ENCODE data around the gene SERPINB7.

The SERPINB7 gene

DNA sequence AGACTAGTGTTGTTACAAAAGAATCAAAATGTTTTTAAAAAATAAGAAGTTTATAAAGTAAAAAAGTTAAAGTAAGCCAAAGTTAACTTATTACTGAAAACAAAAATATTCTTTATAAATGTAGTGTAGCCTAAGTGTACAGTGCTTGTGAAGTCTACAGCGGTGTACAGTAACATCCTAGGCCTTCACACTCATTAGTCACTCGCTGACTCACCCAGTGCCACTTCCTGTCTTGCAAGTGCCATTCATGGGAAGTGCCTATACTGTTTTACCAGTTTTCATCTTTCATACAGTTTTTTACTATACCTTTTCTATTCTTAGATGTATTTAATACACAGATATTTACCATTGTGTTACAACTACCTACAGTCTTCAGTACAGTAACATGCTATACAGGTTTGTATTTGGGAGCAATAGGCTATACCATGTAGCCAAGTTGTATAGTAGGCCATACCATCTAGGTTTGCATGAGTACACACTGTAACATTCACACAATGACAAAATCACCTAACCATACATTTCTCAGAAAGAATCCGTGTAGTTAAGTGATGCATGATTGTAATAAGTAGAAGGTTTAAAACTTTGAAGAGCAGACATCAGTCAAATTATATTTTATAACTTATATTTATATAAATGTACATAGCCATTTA lies 13.4 kb downstream of the SERPINB7 start:
- peak; percentile 91 for DNase-seq (ENCODE audit: low spot score)

DNA sequence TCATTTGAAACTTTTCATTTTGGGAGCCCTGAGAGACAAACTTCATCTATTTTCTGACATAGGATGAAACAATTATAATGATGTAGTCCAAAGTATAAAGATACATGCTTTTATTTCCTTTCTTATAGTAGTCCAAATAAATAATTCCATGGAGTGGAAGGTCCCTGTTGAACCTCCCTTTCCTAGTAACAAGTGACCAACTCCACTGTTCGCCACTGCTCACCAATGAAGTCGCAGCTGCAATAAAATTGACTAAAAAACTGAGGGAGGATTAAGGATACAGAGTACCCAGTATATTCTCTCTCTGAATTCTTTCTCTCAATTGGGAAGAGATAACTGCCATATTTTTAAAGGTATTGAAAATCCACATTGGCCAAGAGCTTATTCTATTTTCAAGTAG lies 14.1 kb downstream of the SERPINB7 start:
- DNase-seq (ENCODE audit: low spot score), result no peak

DNA sequence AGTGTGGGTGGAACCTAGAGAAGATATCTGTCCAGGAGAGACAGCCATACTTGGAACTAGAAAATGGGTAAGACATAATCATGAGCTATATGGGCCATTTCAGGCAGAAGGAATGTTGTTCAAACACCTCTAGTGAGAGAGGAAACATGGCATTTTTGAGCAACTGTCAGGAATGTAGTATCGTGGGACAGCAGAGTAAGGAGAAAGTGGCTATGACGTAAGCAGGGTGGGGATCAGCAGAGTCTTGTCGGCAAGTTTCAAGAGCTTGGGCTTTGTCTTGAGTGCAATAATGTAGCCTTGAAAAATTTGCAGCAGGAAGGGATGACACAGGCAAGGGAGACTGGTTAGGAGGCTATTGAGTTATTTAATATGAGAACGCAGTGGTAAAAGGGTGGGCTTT lies 20.4 kb downstream of the SERPINB7 start:
- DNase-seq (ENCODE audit: low spot score), result no peak

DNA sequence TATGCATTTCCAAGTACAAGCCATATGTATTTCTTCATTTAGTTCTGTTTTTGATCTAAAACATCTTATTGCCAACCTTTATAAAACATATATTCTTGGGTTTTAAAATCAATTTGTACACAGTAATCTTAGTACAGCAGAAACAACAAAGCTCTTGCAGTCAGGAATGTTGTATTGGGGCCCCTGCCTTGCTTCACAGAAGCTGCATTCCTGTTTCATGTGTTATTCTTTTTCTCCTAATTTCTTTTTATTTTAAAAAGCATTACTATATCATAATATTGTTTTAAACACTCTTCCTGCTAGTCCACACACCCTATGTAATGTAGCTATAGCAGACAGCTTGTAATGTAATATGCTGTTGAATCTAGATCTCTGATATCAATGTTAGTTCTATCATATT lies 24.0 kb downstream of the SERPINB7 start:
- no peak for DNase-seq (ENCODE audit: low spot score)

DNA sequence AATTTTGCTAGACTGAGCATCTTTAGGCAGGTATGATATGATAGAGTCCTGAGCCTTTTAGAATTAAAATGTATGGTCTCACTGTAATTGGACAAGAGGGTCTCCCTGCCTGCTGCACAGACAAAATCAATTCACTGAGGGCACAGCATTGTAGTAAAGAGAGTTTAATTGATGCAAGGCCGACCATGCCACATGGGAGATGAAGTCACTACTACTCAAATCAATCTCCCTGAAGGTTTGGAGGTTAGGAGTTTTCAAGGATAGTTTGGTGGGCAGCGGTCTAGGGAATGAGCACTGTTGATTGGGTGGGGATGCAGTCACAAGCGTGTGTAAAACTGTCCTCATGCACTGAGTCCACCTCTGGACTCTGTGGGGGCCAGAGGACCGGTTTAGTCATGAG lies 26.1 kb downstream of the SERPINB7 start:
- DNase-seq (ENCODE audit: low spot score), result no peak

DNA sequence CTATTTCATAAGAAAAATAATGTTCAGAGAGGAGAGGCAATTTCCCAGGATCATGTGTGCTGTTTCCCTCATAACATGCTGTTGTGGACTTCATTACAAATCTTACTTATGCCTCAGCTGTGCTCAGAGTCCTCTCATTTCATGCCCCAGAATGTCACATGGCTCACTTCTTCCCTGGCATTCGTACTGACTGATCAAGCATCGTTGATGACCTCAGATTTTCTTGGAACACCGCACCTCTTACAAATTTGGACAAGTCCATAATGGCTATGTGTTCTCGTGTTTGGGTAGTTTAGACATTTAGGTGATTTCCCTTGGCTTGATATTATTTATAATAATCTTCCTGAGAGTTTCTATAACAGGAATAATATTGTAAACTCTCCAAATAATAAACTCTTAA lies 32.9 kb downstream of the SERPINB7 start:
- DNase-seq (ENCODE audit: low spot score), result no peak

DNA sequence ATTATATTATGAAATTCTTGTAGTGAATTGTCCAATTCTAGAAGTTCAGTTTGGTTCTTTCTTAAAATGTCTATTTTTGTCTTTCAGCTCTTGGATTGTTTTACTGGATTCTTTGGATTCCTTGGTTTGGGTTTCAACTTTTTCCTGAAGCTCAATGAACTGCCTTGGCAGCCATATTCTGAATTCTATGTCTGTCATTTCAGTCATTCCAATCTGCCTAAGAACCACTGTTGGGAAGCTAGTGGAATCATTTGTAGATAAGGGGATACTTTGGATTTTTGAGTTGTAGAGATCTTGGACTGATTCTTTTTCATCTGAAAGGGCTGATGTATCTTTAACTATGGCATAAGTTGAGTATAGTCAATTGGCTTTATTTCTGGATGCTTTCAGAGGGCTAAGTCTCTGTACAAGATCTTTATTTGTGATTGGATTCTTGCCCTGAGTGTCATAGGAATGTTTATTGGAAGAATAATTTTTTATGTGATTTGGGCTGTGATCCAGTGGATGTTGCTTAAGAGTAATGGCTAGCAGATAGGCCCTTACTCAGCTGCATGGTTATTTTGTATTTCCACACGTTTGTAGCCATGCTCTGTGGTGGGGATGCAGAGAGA lies 42.3 kb downstream of the SERPINB7 start:
- no peak for DNase-seq (ENCODE audit: low spot score)

DNA sequence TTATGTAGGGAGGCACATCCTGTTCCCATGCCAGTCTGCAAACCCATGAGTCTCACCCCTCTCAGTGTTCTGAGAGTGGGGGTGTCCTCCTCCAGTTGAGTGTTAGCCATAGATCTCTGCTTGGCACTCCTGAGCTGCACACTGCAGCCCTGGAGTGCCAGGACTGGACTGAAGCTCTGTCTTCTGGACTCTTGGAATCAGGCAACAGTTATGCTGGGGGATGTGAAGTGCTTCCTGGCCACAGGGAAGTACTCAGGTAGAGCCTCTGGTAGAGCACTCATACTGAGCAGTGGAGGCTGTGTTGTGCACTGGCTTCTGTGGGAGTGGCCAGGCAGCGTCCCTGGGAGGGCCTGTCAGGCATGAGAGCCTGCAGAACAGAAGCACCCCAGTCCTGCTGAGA lies 43.0 kb downstream of the SERPINB7 start:
- no peak for DNase-seq (ENCODE audit: low spot score)

DNA sequence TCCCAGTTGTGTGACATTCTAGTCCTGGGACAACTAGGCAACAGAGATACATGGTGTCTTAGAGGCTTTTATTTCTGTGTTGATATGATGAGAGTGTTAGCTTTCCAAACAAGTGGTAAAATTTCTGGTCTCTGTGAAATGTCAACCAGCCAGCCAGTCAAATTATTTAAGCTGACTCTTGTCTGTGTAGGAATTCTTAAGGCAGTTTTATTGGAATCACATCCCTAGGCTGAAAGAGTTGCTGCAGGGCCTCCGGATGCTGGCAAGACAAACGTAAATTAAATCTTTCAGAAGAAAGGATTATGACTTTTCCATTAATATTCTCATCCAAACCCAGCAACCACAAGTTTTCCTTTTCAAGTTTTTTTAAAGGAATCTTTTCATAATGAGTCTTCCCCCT lies 44.6 kb downstream of the SERPINB7 start:
- DNase-seq (ENCODE audit: low spot score), result no peak

DNA sequence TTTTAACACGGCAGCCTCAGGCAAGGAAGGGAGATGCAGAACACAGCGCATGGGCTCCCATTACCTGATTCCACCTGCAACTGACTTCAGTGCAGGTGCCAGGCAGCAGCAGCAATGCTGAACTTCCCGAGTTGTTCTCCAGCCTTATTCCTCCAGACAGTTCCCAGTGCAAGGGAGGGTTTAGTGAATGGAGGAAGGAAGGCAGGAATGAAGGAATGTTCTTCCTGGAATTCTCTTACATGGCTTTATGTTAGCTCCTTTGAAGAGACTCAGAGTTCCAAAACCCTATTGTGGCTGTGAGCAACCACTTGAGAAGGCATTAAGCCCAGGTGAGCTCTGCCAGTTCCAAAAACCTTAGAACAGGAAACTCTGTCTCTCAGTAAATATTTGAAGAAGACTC lies 45.5 kb downstream of the SERPINB7 start:
- DNase-seq (ENCODE audit: low spot score), result no peak

DNA sequence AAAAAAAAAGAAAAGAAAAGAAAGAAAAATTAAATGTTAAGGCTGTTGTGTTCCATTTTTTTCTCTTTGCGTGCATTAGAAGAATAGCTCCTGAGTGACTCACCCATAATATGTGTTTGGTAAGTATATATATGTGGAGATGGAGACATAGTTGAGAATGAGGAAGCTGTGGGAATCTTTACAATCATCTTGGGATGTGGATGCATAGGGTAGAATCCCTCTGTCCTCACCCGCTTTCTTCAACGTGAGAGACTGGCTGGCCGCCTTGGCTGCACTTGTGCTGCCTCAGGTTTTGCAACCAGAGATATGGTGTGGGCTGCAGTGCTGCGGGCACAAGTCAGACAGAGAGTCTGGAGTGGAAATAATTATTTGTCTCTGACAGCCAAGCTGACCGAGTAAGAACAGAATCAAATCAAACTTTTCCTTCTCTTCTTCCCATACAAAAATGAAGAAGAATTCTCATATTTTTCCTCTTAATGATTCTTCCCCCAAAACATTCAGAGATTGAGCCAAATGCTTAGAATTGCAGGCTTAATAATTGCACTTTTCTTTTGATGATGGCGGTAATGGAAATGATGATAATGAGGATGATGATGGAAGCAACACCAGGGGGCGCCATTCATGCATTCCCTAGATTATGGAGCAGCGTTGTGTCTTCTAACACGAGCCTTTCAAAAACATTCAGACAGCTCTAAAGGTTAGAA lies 48.5 kb downstream of the SERPINB7 start:
- no peak for DNase-seq (ENCODE audit: low spot score)

DNA sequence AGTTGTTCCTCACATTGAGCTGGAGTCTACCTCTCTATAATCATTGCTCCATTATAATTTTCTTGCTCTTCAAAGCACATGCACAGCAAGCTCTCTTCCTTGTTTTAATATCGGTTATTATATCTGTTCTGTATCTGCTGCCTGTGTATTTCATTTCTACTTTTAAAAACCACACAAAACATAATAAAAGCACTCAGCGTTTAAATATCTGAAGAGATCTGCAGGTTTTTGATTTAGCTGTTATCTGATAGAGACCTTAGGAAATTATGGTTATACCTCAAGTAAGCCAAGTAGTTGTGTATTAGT lies 49.0 kb downstream of the SERPINB7 start:
- no peak for DNase-seq (ENCODE audit: low spot score)

DNA sequence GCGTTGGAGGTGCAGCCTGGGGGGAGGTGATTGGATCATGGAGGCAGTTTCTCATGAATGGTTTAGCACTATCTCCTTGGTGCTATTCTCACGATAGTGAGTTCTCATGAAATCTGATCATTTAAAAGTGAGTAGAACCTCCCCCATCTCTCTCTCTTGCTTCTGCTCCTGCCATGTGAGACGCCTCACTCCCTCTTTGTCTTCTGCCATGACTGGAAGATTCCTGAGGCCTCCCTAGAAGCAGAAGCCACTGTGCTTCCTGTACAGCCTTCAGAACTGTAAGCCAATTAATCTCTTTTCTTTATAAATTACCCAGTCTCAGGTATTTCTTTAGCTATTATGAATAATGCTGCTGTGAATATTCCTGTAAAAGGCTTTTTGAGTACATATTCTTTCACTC lies 52.9 kb downstream of the SERPINB7 start:
- no peak for DNase-seq (ENCODE audit: low spot score)

DNA sequence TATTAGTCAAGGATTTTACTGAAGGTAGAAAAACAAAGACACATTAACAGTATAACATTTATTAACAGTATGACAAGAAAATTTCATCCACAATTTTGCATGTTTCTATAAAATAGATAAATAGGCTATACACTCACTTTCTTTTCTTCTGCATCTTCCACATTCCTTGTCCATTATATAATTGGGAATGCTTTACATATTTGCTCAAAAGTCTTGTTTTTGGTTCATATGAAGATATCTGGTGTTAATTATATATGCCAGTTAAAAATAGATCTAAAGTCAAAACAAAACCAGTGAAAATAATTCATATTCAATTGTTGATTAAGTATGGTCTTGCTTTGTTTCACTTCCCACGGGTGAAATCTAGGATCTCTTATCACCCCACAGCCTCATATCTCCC lies 53.4 kb downstream of the SERPINB7 start:
- no peak for DNase-seq (ENCODE audit: low spot score)

DNA sequence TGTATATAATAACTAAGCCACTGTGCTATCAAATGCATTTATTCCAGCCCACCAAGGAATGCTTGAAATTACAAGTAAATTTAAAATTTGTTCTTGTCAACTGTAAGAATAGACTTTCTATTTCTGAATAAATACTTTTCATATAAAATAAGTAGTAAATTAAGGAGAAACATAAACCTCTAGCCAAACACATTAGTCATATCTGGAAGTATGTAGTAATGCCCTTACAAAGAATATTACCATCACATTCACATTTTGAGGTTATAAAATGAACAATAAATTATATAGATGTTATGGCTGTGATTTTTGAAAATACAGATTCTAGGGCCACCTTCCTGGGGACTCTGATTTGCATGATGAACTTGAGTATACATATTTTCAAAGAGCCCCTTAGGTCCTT lies 54.7 kb downstream of the SERPINB7 start:
- DNase-seq (ENCODE audit: low spot score), result no peak

DNA sequence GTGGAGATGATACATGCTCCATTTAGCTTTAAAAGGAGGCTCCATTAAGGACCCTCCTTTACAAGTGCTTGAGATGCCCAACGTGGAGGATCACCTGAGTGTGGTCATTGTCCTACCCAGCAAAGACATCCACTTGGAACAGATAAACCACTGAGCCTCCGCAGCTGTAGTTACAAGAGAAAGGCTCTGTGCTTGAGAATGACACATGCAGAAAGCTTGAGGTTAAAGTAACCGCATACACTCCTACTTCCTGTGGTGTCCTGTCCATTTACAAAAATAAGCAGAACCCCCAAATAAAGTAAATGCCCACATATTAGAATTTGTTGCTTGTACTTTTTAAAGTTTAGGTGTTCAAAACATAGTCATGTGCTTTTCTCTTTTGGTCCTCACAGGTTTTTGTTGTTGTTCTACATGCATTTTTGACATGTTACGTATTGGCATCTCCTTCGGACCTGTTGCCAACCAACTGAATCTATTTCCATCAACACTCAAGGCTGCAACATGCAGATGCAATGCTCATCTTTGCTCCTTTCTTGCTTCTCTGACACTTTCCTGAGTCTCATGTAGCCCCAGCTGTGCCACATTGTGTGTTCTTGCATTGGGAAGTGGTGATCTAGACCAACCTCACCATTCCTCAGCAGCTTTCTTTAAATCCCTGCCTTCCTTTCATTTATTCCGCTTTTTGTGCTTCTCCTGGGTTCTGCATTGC lies 56.0 kb downstream of the SERPINB7 start:
- no peak for DNase-seq (ENCODE audit: low spot score)

DNA sequence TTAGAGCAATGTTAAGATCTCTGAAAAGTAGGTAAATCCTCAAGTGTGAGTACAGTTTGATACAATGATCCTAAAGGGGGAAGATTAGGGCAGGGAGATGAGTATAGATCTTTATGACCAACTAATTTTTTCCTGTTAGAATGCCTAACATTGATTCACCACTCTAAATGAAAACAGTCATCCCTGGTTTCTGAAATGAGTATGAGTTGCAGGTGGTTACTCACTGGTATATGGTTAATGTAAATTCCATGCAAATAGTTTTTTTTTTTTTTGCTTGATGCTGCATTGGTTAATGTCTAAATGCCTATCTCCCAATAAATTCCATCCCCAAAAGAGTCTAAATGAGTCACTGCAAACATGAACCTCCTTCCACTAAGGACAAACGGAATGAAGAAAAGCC lies 57.3 kb downstream of the SERPINB7 start:
- DNase-seq (ENCODE audit: low spot score), result peak; percentile 28

DNA sequence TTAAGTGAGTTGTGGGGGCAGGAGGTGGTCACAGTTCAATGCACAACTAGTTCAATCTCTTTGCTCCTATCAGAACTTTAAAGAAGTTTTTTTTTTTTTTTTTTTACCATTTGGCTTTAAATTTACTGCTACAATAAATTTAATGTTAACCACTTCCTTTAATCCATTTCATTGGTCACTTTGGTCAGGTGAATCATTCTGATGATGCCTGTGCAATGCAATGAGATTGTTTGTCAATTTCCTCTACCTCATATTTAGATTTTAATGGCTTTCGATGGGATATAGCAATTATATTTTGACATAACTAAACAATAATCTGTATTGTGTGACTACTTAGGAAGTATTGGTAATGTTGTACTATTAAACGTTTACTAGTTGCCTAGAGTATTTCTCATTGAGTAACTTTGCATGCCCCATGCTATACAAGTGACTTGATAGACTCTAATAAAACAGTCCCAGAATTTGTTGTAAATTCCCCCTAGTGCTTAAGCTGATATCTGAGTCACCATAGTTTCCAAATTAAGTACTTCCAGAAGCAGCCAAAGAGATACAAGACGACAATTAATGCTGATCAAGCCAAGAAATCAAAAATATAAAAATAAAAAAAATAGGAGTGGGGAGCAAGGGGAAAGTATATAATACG lies 59.4 kb downstream of the SERPINB7 start:
- DNase-seq (ENCODE audit: low spot score), result no peak

DNA sequence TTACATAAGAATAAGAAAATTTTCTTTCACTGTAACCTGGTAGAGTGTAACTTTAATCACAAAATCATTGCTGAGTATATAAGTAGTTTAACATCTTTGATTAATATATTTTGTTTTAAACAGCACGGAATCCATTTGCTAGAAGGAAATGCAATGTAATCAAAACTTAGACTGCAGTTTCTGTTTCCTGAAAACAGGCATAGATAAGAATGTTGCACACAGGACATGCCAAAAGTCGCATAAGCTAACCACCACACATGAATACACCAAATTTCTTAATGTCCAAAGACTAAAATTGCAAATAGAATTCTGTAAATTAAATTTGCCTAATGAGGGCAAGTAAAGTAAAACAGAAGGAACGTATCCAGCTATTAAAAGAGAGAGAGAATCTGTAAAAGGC lies 61.2 kb downstream of the SERPINB7 start:
- DNase-seq (ENCODE audit: low spot score), result no peak

DNA sequence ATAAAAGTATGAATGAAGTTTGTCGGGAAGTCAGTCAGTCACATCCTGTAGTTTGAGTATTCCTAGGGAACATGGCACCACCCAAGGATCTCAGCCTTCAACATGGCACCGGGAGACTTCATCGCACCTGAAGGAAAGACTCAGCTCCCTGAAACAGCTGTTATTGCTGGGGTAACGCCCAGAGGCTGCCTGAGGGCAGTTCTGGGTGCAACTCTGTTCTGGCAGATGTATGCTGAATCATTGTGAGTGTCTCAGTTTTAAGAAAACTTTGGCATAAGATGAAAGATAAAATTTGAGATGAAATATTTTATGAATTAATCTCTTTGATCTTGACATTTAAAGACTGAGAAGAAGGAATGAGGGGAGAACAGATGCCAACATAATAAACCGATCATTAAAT lies 62.4 kb downstream of the SERPINB7 start:
- DNase-seq (ENCODE audit: low spot score), result no peak

DNA sequence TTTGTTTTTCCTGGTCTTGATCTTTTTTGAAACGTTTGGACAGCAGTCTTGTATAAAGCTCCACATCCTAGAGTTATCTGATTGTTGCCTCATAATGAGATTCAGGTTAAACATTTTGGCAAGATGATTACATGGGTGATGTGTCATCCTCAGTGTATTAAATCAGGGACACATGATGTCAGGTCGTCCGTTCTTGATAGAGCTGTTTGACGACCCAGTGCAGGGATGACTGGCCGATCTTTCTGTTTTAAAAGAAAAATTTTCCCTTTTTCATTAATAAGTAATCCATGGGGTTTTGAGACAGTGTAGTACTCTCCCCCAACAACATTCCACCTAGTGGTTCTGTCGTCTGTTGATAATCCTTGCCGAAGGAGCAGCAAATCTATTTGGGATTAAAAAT lies 67.8 kb downstream of the SERPINB7 start:
- DNase-seq (ENCODE audit: low spot score), result no peak

DNA sequence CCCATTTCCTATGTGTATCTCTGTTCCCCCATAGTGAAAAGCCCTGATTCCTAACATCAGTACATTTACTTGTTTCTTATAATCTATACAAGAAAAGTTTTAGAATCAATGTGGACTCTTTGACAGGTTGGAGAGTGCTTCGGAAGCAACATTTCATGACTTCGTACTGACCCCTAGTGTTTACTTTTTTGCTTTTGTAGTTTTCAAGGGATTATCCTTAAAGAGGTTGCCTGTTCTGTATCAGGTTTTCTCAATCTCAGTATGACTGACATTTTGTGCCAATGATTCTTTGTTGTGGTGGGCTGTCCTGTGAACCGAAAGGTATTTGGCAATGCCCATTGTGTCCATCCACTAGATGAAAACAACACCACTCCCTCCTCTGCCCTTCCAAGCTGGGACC lies 69.0 kb downstream of the SERPINB7 start:
- DNase-seq (ENCODE audit: low spot score), result peak; percentile 48

DNA sequence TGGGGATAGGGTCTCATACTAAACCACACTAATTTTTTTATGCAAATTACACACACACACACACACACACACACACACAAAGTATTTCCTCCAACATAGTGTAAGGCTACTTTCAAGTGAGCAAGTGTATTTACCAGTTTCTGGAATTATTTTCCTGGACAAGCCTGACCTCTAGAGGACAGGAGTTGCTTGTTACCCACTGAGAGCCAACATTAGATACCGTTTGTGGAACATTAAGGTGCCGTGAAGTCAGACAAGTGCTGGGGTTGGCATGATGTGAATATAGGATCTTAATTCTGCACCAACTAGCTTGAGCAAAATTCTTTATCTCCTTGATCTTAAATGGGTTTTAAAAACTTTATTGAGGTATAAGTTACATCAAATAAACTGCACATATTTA lies 72.9 kb downstream of the SERPINB7 start:
- DNase-seq (ENCODE audit: low spot score), result peak; percentile 70
